Daoy (cell line): ENCODE measurements around the gene EHMT1. TPM values are rescaled to one million over a fixed set of nuclear protein-coding genes. Genes with fewer than 3 reads are reported as not detected.
"Not testable (repeated sequence)": the region's sequence is repeated elsewhere in the genome, so short reads cannot be mapped to it uniquely, and the experiment has no call there.

Source experiments
- DNase-seq: peaks from one replicate; pipeline ENCODE4 v3.0.0-alpha.2; 2015; ENCODE audit warnings: low read depth
- total RNA-seq: library from RNA; depleted of rRNA; stranded (reverse); fragments of >200 nt; shearing (Covaris generic); gene quantifications from 2 replicates; pipeline ENCODE4 v1.2.3, GENCODE V29; 2014

The EHMT1 gene
- total RNA-seq, 1 experiment from 2014 or later, result 51.9 TPM

- no peak for DNase-seq
Observed at GRCh38 chr9:137717776-137718327, 99.0 kb downstream of the EHMT1 start.

- DNase-seq, result no peak
Observed at GRCh38 chr9:137719194-137719593, 100.4 kb downstream of the EHMT1 start.

- no peak for DNase-seq
Observed at GRCh38 chr9:137720571-137721110, 101.8 kb downstream of the EHMT1 start.

- no peak for DNase-seq
Observed at GRCh38 chr9:137721479-137721878, 102.7 kb downstream of the EHMT1 start.

GRCh38 chr9:137721899-137722298 lies 103.1 kb downstream of the EHMT1 start:
- DNase-seq, result no peak

GRCh38 chr9:137722481-137722880 lies 103.7 kb downstream of the EHMT1 start:
- DNase-seq, result no peak

GRCh38 chr9:137723356-137723755 lies 104.6 kb downstream of the EHMT1 start:
- not testable (repeated sequence) for DNase-seq

- DNase-seq, result no peak
Observed at GRCh38 chr9:137723783-137724445, 105.1 kb downstream of the EHMT1 start.

- no peak for DNase-seq
Observed at GRCh38 chr9:137724818-137725240, 106.0 kb downstream of the EHMT1 start.

- no peak for DNase-seq
Observed at GRCh38 chr9:137725598-137725997, 106.8 kb downstream of the EHMT1 start.

GRCh38 chr9:137726336-137726735 lies 107.5 kb downstream of the EHMT1 start:
- not testable (repeated sequence) for DNase-seq

- no peak for DNase-seq
Observed at GRCh38 chr9:137726764-137727163, 108.0 kb downstream of the EHMT1 start.

- no peak for DNase-seq
Observed at GRCh38 chr9:137727716-137728115, 108.9 kb downstream of the EHMT1 start.

GRCh38 chr9:137728444-137729311 lies 109.9 kb downstream of the EHMT1 start:
- no peak for DNase-seq

- DNase-seq, result no peak
Observed at GRCh38 chr9:137731216-137731946, 112.6 kb downstream of the EHMT1 start.

- DNase-seq, result no peak
Observed at GRCh38 chr9:137731947-137732813, 113.4 kb downstream of the EHMT1 start.

GRCh38 chr9:137733429-137733828 lies 114.6 kb downstream of the EHMT1 start:
- DNase-seq, result no peak

GRCh38 chr9:137734181-137734580 lies 115.4 kb downstream of the EHMT1 start:
- DNase-seq, result no peak

- not testable (repeated sequence) for DNase-seq
Observed at GRCh38 chr9:137738182-137738696, 119.4 kb downstream of the EHMT1 start.

GRCh38 chr9:137738703-137739102 lies 119.9 kb downstream of the EHMT1 start:
- DNase-seq, result no peak
